HG02852 (cell line): ENCODE data around the gene HPN.
"Not testable (repeated sequence)": the region's sequence is repeated elsewhere in the genome, so short reads cannot be mapped to it uniquely, and the experiment has no call there.

Source experiments
- ATAC-seq: cut with Tn5 transposase; IDR thresholded peaks from one replicate; pipeline ENCODE4 v1.9.1; 2021; ENCODE audit warnings: mild to moderate bottlenecking, moderate library complexity; ENCODE audit not compliant: unreplicated experiment

The HPN gene

DNA sequence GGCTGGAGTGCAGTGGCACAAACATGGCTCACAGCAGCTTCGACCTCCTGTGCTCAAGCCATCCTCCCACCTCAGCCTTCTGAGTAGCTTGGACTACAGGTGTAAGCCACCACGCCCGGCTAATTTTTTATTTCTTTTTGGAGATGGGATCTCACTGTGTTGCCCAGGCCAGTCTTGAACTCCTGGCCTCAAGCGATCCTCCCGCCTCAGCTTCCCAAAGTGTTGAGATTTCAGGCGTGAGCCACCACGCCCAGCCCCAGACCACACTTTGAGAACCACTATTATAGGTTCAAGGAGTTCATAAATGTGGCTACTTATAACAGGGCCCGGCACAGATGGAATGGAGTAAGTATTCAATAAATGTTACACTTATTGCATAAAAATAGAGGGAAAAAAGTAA is 14.5 kb upstream of the HPN start:
- ATAC-seq, result no peak

DNA sequence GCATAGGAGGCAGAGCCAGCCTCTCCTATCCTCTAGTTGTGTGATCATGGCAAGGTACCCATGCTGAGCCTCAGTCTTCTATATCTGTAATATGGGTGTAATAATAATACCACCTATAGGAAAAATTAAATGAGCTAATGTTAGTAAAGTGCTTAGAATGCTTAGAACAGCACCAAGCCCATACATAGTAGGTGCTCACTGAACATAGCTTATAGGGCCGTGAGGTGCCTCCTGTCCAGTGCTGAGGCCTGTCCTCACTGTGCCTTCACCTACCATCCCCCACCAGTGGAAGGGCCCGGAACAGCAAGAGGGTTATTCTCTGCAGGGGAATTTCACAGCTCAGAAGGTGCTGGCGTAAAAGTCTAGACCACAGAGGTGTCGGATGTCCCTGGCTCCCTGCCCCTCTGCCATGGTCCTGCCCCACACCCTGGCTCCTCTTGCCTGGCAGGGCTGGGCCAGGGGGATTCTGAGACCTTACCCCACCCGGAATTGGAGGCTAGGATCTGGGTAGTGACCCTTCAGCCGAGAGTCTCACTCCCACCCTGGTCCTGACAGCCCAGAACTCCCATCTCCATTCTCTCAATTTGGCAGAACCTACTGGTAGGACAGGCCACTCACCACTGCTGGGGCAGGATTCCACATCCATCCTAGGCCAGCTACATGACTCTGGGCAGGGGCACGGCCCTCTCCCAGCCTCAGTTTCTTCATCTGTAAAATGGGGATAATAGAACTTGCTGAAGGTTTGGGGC is 13.5 kb upstream of the HPN start:
- no peak for ATAC-seq

DNA sequence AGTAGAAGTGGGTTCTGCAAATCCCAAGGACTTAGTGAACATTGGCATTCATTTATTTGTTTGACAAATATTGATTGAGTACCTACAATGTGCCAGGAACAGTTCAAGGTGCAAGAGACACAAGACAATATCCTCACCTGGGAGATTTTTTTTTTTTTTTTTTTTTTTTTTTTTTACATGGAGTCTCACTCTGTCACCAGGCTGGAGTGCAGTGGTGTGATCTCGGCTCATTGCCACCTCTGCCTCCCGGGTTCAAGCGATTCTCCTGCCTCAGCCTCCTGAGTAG is 13.0 kb upstream of the HPN start:
- ATAC-seq, result not testable (repeated sequence)

DNA sequence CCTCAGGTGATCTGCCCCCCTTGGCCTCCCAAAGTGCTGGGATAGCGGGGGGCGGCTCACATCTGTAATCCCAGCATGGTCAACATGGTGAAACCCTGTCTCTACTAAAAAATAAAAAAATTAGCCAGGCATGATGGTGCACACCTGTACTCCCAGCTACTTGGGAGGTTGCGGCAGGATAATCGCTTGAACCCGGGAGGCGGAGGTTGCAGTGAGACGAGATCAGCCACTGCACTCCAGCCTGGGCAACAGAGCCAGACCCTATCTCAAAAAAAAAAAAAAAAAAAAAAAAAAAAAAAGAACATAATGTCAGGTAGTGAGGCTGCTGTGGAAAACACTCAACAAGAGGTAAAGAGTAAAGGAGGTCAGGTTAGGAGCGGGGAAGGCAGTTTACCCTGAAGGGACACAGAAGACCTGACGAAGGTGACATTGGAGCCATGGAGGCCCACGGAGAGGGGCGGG is 12.2 kb upstream of the HPN start:
- ATAC-seq, result not testable (repeated sequence)

DNA sequence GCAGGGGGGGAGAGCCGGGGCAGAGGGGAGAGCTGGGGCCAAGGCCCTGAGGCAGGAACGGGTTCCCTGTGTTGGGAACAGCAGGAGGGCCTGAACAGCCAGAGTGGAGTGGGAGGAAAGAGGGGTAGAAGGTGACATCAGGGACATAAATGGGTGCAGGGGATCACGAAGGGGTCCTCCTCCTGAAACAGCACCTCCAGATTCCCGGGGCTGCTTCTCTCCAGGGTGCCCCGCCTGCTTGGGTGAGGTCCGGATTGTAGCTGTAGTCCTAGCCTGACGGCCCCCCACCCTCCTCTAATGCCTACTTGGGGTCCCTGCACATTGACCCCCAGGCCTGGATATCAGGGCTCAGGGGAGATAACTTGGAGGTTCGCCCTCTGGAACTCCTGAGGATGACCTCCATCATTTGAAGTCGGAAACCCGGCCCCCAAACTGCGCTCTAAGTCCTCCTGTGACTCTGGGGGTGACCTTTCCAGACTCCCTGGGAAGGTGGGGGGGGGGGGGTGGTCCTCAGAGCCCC is 11.7 kb upstream of the HPN start:
- ATAC-seq, result no peak

DNA sequence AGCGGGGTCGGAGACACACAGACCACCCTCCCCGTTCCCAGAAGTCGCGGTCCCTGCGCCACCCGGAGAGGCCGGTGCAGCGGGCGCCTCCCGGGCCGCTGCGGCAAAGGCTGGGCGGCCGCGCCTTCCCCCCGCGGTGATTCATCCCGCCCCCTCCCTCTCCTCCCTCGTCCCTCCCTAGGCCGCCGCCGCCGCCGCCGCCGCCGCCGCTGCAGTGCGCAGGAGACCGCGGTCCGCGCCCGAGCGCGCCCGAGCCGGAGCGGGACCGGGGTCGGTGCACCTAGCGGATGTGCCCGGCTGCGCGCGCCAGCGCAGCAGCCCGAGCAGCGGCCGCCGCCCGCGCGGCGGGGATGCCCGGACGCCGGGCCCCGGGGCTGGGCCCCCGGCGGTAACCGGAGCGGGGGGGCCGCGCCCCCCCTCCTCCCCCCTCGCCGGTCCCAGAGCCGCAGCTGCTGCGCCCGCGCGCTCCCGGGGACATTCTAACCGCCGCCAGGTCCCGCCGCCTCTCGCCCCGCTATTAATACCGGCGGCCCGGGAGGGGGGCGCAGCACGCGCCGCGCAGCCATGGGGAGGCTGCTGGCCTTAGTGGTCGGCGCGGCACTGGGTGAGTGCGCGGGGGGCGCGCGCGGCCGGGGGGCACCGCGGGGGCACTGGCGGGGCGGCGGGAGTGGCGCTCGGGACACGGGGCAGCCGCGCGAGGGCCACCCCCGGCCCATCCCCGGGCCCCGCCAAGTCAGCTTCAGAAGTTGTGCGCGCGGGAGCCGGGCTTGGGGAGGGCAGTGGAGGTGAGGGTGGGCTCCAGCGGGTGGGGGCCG is 11.1 kb upstream of the HPN start, which contains the start of gene SCN1B:
TSS of gene SCN1B (plus strand) at position 214 of the 815 bp plus-strand sequence. CDS start at position 565, 351 bp downstream.
- no peak for ATAC-seq

DNA sequence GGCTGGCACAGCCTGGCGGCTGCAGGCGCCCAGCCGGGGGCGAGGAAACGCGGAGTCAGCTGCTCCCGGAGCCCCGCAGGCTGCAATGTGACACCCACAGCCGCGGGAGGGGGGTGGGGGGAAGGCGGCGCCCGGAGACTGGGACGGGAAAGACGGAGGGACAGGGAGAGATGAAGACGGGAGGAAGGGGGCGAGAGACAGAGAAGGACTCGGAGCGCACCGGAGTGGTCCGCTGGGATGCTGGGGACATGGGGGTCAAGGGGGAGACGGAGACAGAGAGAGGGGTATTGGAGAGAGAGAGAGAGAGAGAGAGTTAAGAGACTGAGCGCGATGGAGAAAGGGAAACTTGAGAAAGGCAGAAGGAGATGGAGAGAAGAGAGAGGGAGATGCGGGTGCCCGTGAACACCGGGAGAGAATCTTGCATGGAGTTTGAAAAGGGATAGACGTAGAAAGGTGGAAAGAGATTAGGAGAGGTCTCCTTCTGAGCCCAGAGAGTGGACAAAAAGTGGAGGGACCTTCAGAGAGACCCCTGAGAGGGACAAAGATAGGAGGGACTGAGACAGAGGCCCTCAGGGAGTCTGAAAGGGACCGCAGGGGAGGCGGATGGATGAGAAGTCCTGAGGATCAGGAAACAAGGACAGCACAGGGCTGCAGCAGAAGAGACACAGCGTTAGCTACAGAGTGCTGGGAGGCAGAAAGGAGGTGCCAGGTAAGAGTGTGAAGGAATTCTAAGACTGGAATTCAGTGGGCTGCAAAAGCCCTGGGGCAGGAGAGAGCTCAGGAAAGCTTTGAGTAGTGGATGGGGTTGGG is 10.2 kb upstream of the HPN start:
- ATAC-seq, result no peak

DNA sequence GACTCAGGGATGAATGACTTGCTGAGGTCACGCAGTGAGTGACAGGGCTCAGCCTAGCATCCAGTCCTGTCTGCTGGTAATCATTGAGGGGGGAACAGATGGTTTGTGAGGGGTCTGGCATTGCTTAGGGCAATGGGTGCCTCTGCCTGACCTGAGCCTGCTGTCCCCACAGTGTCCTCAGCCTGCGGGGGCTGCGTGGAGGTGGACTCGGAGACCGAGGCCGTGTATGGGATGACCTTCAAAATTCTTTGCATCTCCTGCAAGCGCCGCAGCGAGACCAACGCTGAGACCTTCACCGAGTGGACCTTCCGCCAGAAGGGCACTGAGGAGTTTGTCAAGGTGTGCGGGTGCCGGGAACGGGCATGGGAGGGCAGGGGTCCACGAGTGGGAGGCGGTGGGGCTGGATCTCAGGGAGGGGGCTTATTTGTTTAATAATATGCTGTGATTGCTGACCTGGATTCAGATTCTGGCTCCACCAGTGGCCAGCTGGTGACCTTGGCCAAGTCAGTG is 9.1 kb upstream of the HPN start:
- no peak for ATAC-seq

DNA sequence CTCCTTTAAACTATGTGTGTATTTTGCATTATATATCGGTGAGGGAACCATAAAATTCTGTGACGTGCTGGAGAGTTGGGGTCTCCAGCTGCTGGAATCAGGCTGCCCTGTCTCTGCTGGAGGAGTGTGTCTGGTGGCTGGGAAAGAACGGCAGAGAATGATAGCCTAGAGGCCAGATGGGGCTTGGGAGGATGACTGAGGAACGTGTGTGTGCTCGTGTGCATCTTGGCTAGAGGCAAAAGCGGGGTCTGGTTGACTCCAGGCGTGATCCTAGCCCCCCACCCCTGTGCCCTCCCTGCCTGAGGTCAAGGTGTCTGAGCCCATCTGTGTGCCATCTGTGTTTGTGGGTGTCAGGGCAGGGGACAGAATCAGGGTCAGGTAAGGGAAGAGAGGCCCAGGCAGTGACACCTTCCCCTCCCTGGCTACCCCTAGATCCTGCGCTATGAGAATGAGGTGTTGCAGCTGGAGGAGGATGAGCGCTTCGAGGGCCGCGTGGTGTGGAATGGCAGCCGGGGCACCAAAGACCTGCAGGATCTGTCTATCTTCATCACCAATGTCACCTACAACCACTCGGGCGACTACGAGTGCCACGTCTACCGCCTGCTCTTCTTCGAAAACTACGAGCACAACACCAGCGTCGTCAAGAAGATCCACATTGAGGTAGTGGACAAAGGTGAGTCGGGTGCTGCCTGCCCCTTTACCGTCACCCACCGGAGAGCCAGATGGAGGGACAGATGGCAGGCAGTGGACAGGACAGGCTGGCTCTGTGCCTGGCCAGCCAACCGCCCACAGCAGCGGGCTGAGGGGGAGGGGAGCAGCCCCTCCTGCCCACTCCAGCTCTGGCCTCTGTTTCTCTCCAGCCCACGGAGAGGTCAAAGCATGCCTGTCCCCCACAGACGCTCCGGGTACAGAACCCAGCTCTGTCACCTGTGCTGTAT is 8.2 kb upstream of the HPN start:
- no peak for ATAC-seq

DNA sequence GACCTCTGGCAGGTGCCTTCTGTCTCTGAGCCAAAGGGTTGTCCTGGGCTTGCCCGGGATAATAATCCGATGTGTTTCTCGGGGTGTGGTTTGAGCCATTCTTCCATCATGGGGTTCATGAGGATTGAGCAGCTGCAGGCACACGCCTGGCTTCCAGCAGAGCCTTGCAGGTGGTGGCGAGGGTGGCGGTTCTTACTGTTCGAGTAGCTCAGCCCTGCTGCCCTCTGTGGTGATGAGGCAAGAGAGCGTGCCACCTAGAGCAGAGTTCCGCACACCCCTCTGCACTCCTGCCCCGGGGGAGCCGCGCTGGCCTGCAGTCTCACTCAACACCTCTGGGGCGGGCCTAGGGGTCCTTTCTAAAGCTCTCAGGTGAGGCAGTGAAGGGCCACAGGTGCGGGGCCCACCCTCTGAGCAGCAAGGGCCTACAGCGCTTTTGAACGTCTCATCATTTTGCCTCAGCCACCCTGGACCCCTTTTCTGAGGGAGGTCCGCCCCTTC is 7.5 kb upstream of the HPN start:
- ATAC-seq, result no peak

DNA sequence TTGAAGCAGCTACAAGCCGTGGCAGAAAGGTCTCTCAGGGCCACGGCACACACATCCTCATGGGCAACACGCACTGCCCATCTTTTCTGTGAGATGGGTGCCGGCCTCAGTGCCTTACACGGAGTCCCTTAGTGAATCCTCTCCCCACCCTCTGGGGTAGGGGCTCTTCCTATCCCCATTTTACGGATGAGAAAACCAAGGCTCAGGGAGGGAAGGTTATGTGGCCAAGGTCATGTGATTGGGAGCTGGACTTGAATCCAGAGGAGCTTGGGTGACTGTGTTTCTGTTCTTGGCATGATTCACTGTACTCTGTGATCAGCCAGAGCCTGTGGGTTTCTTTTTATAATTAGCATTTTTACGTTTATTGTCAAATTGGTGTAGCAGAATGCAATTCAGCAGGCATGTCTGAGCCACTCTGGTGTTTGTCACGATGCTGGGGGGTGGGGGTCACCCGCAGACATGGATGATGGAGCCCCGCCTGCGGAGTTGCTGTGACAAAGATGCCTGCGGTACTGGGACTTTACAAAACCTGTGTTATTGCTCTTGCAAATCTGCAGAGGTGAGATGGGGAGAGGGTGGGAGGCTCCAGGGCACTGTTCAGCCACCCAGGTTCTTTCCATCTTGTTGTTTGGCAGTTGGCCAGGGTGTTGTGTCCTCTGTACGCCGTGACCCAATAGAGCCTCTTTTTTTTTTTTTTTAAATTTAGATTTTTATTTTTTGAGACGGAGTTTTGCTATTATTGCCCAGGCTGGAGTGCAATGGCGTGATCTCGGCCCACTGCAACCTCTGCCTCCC is 6.7 kb upstream of the HPN start:
- no peak for ATAC-seq

DNA sequence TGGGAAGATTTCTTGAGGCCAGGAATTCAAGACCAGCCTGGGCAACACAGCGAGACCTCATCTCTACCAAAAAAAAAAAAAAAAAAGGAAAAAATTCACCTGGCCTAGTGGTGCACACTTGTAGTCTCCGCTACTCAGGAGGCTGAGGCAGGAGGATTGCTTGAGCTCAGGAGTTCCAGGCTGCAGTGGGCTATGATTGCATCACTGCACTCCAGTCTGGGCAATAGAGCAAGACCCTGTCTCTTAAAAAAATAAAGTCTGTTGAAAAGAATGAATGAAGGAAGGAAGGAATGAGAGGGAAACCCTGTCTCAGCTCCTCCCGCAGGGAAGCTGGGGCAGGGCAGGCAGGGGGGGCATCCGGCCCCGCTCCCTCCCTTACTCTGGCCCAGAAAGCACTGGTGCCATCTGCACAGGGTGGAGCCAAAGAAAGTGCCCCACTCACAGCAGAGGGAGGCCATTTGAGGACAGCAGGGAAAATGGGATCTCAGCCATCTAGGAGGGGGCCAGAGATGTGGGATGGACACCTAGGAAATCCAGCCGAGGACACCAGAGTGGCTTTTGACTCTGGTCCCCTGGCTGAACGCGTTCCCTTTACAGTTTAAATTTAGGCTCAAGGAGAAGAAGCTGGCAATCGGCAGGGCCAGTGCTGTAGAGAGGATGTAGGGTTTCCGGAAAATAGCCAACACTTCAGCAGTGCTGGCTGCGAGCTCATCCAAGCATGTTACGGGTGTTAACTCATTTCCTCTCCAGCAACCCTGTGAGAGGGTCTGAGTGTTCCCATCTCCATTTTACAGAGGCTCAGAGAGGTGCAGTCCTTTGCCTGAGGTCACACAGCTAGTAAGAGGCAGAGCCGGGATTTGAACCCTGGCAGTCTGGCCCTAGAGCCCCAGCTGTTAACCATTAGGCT is 3.6 kb upstream of the HPN start:
- ATAC-seq, result no peak

DNA sequence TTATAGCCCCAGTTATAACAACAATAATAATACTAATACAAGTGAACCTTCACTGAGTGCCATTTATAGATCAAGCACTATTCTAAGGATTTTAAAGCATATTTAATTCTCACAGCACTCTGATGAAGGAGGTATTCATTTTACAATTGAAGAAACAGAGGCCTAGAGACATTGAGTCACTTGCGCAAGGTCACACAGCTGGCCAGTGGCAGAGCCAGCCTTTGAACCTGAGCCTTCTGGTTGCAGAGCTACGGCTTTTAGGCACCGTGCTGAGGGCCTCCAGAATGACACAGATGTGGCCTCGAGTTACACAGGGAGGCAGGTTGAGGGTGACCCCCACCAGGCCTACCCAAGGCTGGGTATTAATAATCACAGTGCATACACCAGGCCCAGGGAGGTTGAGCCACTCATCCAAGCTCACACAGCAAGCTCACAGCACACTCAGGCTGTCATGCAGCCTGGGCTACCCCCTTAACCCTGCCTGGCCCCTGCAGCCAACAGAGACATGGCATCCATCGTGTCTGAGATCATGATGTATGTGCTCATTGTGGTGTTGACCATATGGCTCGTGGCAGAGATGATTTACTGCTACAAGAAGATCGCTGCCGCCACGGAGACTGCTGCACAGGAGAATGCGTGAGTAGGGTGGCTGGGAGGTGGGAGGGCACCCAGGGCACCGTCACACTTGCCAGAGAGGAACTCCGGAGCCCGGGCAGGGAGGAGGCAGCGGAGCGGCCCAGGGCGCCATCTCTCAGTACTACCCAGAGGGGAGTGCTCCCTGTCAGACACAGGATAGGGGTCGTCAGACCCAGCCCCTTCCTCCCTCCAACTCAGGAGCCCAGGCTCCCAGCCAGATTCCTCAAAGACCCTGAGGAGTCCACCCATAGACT is 2.7 kb upstream of the HPN start:
- no peak for ATAC-seq

DNA sequence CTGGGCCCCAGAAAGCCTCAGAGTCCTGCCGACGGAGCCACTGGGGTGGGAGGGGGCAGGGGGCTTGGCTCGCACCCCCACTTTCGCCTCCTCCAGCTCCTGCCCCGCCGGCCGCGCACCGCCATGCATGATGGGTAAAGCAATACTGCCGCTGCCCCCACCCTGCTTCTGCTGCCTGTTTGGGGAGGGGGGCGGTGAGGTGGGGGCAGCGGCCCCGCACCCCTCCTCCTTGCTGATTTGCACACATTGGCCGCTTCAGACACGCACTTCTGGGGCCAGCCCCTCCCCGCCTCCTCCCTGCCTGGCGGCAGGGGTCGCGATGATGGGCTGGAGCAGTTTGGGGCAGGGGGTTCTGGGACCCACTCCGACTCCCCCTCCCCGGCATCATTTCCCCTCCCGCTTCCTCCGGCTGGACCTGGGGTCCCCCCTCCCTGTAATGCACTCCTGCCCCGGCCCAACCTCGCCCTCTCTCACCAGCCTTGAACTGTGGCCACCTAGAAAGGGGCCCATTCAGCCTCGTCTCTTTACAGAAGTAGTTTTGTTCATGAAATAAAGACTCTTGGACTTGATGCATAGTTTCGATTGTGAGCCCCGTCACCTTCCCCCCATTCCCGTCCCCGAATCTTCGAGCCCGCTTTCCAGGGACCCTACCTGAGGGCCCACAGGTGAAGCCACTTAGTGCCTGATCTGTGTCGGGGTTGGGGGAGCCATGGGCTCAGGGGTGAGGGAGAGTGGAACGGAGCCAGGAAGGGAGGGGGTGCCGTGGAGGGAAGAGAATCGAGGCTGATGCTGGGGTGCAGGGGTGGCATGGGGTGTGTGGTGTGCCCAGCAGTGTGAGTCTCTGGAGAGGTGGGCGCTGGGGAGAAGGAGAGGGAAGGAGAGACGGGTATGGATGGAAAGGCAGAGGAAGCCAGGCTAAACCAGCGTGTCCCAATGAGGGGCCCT is 1.4 kb upstream of the HPN start:
- ATAC-seq, result no peak

DNA sequence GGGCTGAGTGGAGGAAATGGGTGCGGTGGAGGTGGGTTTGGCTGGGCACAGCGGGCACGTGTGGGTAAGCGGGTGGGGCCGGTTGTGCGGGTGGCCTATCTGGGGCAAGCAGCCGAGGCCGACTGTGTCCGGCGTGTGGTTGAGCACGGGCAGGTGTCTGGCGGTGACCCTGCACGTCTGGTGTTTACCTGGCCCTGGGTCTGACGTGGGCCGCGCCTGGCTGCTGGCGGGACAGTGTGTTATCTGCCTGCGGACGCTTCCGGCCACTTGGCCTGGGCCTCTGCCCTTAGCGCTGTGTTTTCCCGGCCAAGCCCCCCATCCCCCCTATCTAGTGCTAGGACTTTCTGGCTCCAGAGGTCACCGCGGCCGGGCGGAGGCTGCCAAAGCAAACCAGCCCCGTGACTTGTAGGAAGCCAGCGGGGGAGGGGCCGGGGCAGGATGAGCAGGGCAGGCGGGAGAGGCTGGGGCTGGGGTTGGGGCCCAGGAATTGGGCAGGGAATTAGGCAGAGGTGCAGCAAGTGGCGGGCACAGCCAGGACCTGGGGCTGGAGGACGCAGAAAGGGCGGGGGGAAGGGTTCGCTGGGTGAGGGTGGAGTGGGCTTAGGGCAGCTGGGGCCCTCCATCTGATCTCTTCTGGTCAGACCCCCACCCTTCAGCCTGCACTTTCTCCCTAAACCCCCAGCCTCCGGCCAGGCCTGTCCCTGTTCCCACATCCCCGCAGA is 534 bp upstream of the HPN start:
- ATAC-seq, result no peak
